HG02943 (cell line): Measurements from ENCODE around the gene OXSR1.

Experiments
- ATAC-seq: cut with Tn5 transposase; IDR thresholded peaks from one replicate; pipeline ENCODE4 v1.9.1; 2021; ENCODE audit warnings: mild to moderate bottlenecking, low read depth, moderate library complexity; ENCODE audit not compliant: unreplicated experiment

Gene OXSR1

DNA sequence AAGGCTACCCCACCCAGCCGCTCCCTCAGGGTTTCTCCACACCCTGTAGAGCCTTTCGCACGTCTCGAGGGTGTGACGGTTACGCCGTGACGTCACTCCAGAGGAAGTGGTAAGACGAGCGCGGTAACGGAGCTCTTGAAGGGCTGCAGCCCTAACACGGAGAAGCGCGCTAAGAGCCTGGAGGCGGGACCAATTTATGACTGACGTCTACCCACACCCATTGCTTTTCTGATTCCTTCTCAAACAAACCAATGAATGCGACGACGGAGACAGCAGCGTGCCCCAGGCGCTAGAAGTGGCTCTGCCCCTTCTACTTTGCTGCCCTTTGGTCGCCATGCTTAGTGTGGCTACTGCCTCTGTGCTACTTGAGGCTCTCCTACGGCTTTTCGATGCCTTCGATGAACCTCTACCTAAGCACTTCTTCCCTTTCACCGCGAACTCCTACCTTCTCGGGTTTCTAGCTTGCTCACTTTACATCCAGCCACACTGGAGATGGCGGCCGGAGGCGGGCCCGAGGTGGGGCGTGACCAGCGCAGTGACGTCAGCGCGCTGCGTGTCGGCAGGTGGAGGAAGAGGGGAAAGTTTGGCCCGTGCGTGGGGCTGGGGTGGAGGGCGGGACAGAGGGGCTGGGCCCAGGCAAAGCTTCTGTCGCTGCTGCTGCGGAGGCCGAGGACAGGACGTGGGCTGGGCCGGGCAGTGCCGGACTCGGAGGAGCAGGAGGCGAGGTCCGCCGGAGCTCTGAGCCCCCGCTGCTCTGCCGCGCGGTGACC, at the start of gene OXSR1:
TSS of gene OXSR1 (plus strand) at position 586 of the 770 bp plus-strand sequence. CDS start 340 bp downstream, outside the sequence.
- ATAC-seq, result peak; percentile 94

GRCh38 chr3:38115645-38116427, 49.5 kb upstream of the OXSR1 start:
- ATAC-seq, result no peak

DNA sequence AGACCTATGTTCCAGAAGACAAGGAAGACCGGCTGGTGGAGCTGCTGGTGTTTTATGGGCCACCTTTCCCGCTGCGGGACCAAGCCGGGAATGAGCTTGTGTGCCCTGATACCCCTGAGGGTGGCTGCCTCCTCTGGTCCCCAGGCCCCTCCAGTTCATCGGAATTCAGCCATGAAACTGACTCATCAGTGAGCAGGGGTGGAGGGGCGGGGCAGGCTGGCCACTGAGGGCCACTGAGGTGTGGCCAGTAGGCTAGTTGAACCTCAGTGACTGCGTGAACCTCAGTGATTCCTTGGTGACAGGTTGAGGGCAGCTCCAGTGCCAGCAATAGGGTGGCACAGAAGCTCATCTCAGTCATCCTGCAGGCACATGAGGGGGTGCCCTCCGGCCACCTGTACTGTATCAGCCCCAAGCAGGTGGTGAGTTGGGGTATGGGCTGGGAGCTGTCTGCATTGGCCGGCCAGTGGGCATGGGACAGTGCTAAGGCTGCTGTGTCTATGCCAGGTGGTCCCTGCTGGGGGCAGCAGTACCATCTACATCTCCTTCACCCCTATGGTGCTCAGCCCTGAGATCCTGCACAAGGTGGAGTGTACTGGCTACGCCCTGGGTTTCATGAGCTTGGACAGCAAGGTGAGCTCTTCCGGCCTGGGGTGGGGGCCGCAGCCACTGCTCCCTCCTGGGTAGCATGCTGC, 48.7 kb upstream of the OXSR1 start:
- no peak for ATAC-seq

GRCh38 chr3:38117163-38117716, 48.1 kb upstream of the OXSR1 start:
- ATAC-seq, result no peak

DNA sequence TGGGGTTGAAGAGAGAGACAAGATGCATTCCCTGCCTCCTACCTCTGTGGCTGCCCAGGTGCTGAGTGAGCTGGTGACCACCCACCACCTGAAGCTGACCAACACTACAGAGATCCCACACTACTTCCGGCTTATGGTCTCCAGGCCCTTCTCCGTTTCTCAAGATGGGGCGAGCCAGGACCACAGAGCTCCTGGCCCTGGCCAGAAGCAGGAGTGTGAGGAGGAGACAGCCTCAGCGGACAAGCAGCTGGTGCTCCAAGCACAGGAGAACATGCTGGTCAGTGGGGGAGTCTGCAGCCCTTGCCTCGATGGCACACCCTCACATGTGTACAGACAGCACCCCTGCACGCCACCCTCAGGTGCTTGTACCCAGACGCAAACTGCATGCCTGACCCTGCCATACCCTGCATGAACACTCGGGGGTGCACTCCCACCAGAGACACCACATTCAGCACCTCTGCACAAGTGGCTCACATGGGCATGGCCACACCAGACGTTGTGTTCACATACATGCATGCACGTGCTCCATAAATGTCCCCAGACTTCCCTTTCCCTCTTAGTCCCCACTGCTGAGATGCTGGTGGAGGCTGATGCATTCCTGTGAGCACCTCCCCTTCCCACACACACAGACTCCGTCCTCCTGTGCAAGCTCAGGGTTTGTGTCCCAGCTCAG, 47.5 kb upstream of the OXSR1 start:
- ATAC-seq, result peak; percentile 63

GRCh38 chr3:38118421-38119247, 46.7 kb upstream of the OXSR1 start:
- no peak for ATAC-seq

DNA sequence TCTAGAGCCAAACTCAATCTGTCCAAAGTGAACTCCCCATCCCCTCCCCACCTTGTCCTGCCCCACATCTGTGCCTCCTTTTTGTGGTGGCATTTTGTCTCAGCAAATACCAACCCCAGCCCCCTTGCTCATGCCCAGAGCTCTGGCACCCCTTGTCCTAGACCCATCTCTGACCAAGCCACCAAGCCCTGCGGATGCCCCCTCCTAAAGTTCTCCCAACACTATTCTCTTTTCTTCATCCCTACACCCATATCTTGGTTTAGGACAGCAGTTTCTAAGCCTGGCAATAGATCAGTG, 46.1 kb upstream of the OXSR1 start:
- no peak for ATAC-seq

- ATAC-seq, result no peak
Measured at GRCh38 chr3:38119821-38120692, 45.3 kb upstream of the OXSR1 start.

- no peak for ATAC-seq
Measured at GRCh38 chr3:38120693-38121450, 44.5 kb upstream of the OXSR1 start.

- no peak for ATAC-seq
Measured at GRCh38 chr3:38121451-38121831, 43.9 kb upstream of the OXSR1 start.

DNA sequence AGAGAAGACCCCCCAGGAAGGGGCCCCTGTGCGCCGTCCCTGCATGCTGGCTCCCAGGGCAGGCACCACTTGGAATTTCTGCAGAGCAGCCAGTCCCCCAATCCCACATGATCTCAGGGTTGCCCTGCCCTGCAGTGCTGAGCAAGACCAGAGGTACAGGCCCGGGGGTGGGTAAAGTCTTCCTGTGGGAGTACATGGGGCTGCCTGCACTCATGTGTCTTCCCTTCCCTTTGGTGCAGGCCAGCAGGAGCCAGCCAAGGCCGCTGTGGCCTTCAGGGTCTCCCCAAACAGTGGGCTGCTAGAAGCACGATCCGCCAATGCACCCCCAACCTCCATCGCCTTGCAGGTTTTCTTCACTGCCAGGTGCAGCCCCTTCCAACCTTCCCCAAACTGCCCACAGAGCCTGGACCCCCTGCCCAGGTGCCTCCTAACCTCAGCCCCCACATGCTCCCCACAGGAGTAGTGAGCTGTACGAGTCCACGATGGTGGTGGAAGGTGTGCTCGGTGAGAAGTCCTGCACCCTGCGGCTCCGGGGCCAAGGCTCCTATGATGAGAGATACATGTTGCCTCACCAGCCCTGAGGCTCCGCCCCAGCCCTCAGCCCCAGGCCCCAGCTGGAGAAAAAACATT, 43.4 kb upstream of the OXSR1 start:
- ATAC-seq, result no peak

GRCh38 chr3:38122712-38123290, 42.5 kb upstream of the OXSR1 start:
- no peak for ATAC-seq

DNA sequence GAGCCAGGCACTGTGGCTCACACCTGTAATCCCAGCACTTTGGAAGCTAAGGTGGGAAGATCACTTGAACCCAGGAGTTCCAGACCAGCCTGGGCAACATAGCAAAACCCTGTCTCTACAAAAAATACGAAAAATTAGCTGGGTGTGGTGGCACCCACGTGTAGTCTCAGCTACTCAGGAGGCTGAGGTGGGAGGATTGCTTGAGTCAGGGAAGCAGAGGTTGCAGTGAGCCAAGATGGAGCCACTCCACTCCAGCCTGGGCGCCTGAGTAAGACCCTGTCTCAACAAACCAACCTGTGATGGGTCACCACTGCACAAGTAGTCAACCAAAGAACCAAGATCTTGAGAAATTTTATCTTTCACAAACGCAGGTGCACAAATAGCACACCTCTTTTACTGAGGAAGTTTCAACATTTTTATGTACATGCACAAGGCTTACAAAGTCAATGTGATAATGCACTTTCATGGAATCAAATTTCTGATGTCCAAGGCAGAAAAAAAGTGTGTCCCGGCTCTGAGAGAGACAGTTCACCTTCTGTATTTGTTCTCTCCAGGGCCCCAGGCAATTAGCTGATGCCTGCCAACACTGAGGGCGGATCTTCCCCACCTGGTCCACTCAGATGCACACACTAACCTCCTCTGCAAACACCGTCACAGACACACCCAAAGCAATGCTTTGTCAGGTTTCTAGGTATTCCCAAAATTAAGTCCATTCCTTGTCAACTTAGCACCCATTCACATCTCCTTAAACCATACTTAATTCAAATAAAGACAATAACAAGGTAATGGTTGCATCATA, 40.8 kb upstream of the OXSR1 start:
- ATAC-seq, result no peak

- ATAC-seq, result no peak
Measured at GRCh38 chr3:38125305-38126120, 39.8 kb upstream of the OXSR1 start.

- ATAC-seq, result no peak
Measured at GRCh38 chr3:38126121-38126892, 39.0 kb upstream of the OXSR1 start.
